Activated CD4-positive, alpha-beta T cell treated with anti-CD3 and anti-CD28 coated beads for 36 hours (primary cell): ENCODE measurements around the gene BORCS5. TPM values are rescaled to one million over a fixed set of nuclear protein-coding genes. Genes with fewer than 3 reads are reported as not detected.
A peak's percentile ranks its signal among the peaks of the same experiment; 100 is the strongest.
"Not testable (repeated sequence)": the region's sequence is repeated elsewhere in the genome, so short reads cannot be mapped to it uniquely, and the experiment has no call there.

Experiments
- ATAC-seq: fragments of 200-7000 bp; cut with Tn5 transposase; one replicate; pipeline ENCODE4 v1.10.0; 2021; ENCODE audit warnings: mild to moderate bottlenecking, moderate library complexity
- CTCF ChIA-PET: fragments of 350-600 bp; sonication (Branson Sonifier 250); formaldehyde crosslinking; loops from one replicate; lab custom pipeline; 2021; ENCODE audit warnings: antibody characterized with exemption; lab: Charles Lee
- POLR2A ChIA-PET: fragments of 350-600 bp; sonication (Branson Sonifier 250); formaldehyde crosslinking; loops from one replicate; lab custom pipeline; 2021; ENCODE audit warnings: antibody characterized with exemption, inconsistent platforms; lab: Charles Lee
- DNase-seq: peaks from one replicate; pipeline ENCODE4 v3.0.0-alpha.2; 2020
- H3K27ac Mint-ChIP-seq: one replicate; pipeline ENCODE4 v1.8.0; 2021; ENCODE audit warnings: mixed read lengths
- H3K27me3 Mint-ChIP-seq: one replicate; pipeline ENCODE4 v1.8.0; 2021; ENCODE audit warnings: mixed read lengths
- H3K36me3 Mint-ChIP-seq: one replicate; pipeline ENCODE4 v1.8.0; 2021; ENCODE audit warnings: low read depth, mixed read lengths
- H3K4me1 Mint-ChIP-seq: one replicate; pipeline ENCODE4 v1.8.0; 2021; ENCODE audit warnings: mixed read lengths
- H3K4me3 Mint-ChIP-seq: one replicate; pipeline ENCODE4 v1.8.0; 2021; ENCODE audit warnings: mild to moderate bottlenecking, moderate library complexity, mixed read lengths
- H3K9me3 Mint-ChIP-seq: one replicate; pipeline ENCODE4 v1.8.0; 2021; ENCODE audit warnings: low read depth, mixed read lengths
- intact Hi-C, 2 experiments: fragments of 100-400 bp; cut with DNase I in 1 of 2; cut with micrococcal nuclease in 1 of 2; formaldehyde crosslinking; loops; one replicate each; pipeline versions ENCODE4 v1.14.2 to v1.15.1; 2022 to 2024; cut with DNase I, micrococcal nuclease
- total RNA-seq, 2 experiments: library from RNA; stranded (reverse); gene quantifications; one replicate each; pipeline ENCODE4 v1.2.3, GENCODE V29; 2021

The BORCS5 gene
- total RNA-seq = 10 to 100 TPM; 41.8 to 45.0 TPM

DNA sequence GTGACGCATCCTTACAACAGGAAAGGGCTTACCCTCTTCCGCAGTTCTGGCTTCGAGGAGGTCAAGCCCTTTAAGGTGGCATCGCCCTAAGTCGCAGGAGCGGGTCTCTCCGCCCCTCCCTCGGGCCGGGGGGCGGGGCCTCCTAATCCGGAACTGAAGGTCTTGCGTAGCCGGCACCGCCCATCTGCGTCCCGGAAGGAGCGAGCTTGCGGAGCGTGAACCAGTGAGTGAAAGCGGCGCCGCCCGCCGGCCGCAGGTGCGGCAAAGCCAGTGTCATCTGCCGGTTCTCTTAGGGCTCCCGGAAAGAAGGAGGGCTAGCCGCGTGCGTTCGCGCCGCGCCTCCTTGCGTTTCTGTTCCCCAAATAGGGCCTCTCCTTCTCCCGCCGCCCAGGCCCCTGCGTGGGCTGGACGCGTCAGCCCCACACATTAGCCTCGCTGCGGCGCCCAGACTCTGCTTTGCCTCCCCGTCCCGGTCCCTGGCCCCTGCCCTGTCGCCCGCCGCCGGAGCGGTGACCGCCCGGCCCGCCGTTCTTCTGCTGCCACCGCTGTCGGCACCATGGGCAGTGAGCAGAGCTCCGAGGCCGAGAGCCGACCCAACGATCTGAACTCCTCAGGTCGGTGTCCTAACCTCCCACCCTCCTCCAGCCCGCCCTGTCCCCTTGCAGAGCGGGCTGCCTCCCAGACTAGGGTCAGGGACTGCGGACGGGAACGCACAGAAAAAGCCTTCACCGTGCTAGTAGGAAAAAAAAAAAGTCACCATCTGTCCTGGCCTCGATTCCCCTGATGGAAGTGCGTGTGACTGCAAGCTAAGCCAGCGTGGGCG lies at the start of gene BORCS5:
BORCS5 (plus strand) TSS at position 183 of the 823 bp plus-strand sequence; CDS start at position 557, 374 bp downstream.
- Mint-ChIP-seq H3K36me3 (peaks cover 6% of the 10 kb centered on the region), H3K27ac (peak within 1 kb of the TSS; percentile 99), H3K27me3 (no peaks in the 10 kb centered on the region), H3K4me3 (peak within 1 kb of the TSS; percentile 98), H3K9me3 (no peaks in the 10 kb centered on the region), H3K4me1 (peaks cover 39% of the 10 kb centered on the region)
- ATAC-seq (peak; percentile 94), DNase-seq (peak; percentile 99)
- ChIA-PET POLR2A (interaction anchor here (0.6 to 2.6 kb wide), 25 partner anchors 10 to 708 kb away, joined by 3 to 19 read pairs (median 4); partner anchors contain the start of genes CDKN1B, CREBL2 and ETV6), CTCF (interaction anchor here (0.6 to 4.0 kb wide), 22 partner anchors 8 to 480 kb away, joined by 3 to 39 read pairs (median 4); partner anchors contain the start of gene CDKN1B)
- intact Hi-C loops = loop anchor here (1.0 to 10.0 kb wide), 14 partner anchors 205 to 838 kb away; partner anchors contain the start of genes CDKN1B (in 2 of the 2), CREBL2 (in 2 of the 2), DUSP16 (in 2 of the 2) and GPR19 (in 2 of the 2)

- CTCF ChIA-PET, POLR2A ChIA-PET, H3K27me3 Mint-ChIP-seq, H3K9me3 Mint-ChIP-seq, DNase-seq, H3K4me3 Mint-ChIP-seq, H3K36me3 Mint-ChIP-seq, H3K27ac Mint-ChIP-seq, ATAC-seq: not testable (repeated sequence)
- peaks cover 11% of the 10 kb centered on the region for H3K4me1 Mint-ChIP-seq
- intact Hi-C loops = loop anchor here in 1 of 2 experiments (1.0 kb wide), 1 partner anchor 138 kb away; no protein-coding TSS in a partner anchor
These were observed 46.2 kb upstream of the BORCS5 start for GRCh38 chr12:12310695-12311094.

GRCh38 chr12:12315838-12316237 lies 41.0 kb upstream of the BORCS5 start:
- intact Hi-C loops = loop anchor here in 1 of 2 experiments (5.0 kb wide), 1 partner anchor 159 kb away; no protein-coding TSS in a partner anchor

DNA sequence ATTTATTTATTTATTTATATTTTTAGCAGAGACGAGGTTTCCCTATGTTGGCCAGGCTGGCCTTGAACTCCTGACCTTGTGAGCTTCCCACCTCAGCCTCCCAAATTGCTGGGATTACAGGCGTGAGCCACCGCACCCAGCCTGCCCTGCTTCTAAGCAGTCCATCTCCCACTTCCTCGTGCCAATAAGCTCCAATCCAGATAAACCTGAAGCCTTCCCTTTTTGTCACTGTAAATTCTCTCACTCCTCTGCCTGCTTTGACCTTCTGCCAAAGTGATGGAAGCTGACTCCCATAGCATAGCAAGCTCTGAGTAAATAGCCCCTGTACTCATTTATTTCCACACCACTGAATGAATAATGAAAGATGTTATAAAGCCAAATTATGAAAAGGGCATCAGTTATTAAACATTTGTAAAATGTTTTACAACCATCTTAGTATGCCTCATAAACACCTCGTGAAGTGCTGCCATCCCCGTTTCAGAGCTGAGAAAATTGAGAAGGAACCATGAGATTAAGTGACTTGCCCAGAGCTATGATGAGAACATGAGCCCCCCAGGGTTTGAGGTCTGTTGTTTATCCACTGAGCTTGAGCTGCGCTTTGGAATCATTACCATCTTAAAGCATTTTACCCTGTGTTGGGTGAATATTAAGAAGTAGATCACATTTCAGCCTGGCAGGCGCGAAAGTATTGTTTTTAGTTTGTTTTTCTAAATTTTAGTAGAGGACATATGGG lies 37.3 kb upstream of the BORCS5 start:
- ChIA-PET CTCF (interaction anchor here (1.0 to 1.6 kb wide), 5 partner anchors 10 to 15 kb away, joined by 3 to 4 read pairs (median 3); no protein-coding TSS in a partner anchor), POLR2A (no interaction called here)
- Mint-ChIP-seq H3K27me3 (no peaks in the 10 kb centered on the region), H3K4me3 (no peak overlapping the region), H3K36me3 (no peaks in the 10 kb centered on the region), H3K27ac (no peak overlapping the region), H3K4me1 (peaks cover 2% of the 10 kb centered on the region), H3K9me3 (no peaks in the 10 kb centered on the region)
- DNase-seq (no peak), ATAC-seq (no peak)
- intact Hi-C loops = loop anchor here in 1 of 2 experiments (5.0 kb wide), 1 partner anchor 162 kb away; no protein-coding TSS in a partner anchor

More at GRCh38 chr12:12315838-12316237, 41.0 kb upstream of the BORCS5 start:
- Mint-ChIP-seq H3K4me3 (no peak overlapping the region), H3K9me3 (no peaks in the 10 kb centered on the region), H3K4me1 (peaks cover 7% of the 10 kb centered on the region), H3K27ac (no peak overlapping the region), H3K36me3 (no peaks in the 10 kb centered on the region), H3K27me3 (no peaks in the 10 kb centered on the region)
- DNase-seq (no peak), ATAC-seq (no peak)
- ChIA-PET CTCF (interaction anchor here (1.0 to 3.4 kb wide), 3 partner anchors 9 to 13 kb away, joined by 3 to 15 read pairs (median 5); no protein-coding TSS in a partner anchor), POLR2A (no interaction called here)

- Mint-ChIP-seq H3K4me1 (peaks cover 8% of the 10 kb centered on the region), H3K27me3 (no peaks in the 10 kb centered on the region), H3K27ac (no peak overlapping the region), H3K9me3 (no peaks in the 10 kb centered on the region), H3K36me3 (no peaks in the 10 kb centered on the region), H3K4me3 (no peak overlapping the region)
- DNase-seq (no peak), ATAC-seq (no peak)
- ChIA-PET POLR2A (no interaction called here), CTCF (interaction anchor here (0.6 to 1.1 kb wide), 2 partner anchors 10 to 49 kb away, joined by 4 read pairs; no protein-coding TSS in a partner anchor)
- intact Hi-C loops = no loop called here
These were observed 33.8 kb upstream of the BORCS5 start for GRCh38 chr12:12323118-12323517.

GRCh38 chr12:12323591-12323990 lies 33.3 kb upstream of the BORCS5 start:
- no peaks in the 10 kb centered on the region for H3K36me3 Mint-ChIP-seq
- H3K27ac Mint-ChIP-seq = no peak overlapping the region
- no peak overlapping the region for H3K4me3 Mint-ChIP-seq
- no peaks in the 10 kb centered on the region for H3K27me3 Mint-ChIP-seq
- POLR2A ChIA-PET = no interaction called here
- no peaks in the 10 kb centered on the region for H3K9me3 Mint-ChIP-seq
- H3K4me1 Mint-ChIP-seq = peaks cover 8% of the 10 kb centered on the region
- intact Hi-C loops = no loop called here
- DNase-seq (no peak), ATAC-seq (no peak)
- CTCF ChIA-PET = interaction anchor here (0.7 to 1.1 kb wide), 2 partner anchors 10 to 1931 kb away, joined by 3 to 4 read pairs; no protein-coding TSS in a partner anchor

DNA sequence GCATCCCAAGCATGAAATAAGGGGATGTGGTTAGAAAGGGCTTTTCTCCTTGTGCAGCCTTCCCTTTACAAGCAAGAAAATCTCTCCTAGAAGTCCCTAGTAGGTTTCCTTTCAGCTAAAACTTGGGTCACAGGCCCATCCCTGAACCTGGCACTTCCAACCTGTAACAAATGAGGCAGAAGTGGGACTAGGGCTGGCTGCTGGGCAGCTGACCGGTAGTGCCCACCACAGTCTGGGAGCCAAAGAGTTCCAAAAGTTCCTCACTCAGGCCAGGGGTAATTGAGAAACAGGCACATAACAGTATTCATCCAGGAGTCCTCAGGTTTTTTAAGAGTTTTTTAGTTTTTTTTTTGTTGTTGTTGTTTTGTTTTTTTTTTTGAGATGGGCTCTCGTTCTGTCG lies 30.6 kb upstream of the BORCS5 start:
- H3K36me3 Mint-ChIP-seq = no peaks in the 10 kb centered on the region
- no peaks in the 10 kb centered on the region for H3K9me3 Mint-ChIP-seq
- CTCF ChIA-PET = interaction anchor here (0.7 to 4.2 kb wide), 6 partner anchors 8 to 780 kb away, joined by 3 to 43 read pairs (median 4); no protein-coding TSS in a partner anchor
- H3K27ac Mint-ChIP-seq = no peak overlapping the region
- POLR2A ChIA-PET = interaction anchor here (0.6 kb wide), 1 partner anchor 303 kb away, joined by 3 read pairs; no protein-coding TSS in a partner anchor
- ATAC-seq = no peak
- intact Hi-C loops = loop anchor here in 1 of 2 experiments (2.0 to 5.0 kb wide), 2 partner anchors 745 to 824 kb away; no protein-coding TSS in a partner anchor
- H3K4me1 Mint-ChIP-seq = peaks cover 8% of the 10 kb centered on the region
- H3K27me3 Mint-ChIP-seq = no peaks in the 10 kb centered on the region
- DNase-seq = no peak
- H3K4me3 Mint-ChIP-seq = no peak overlapping the region

GRCh38 chr12:12327802-12328201 lies 29.1 kb upstream of the BORCS5 start:
- Mint-ChIP-seq H3K9me3 (no peaks in the 10 kb centered on the region), H3K4me1 (peaks cover 9% of the 10 kb centered on the region), H3K27me3 (no peaks in the 10 kb centered on the region), H3K27ac (peak overlapping the region; percentile 44), H3K4me3 (no peak overlapping the region), H3K36me3 (no peaks in the 10 kb centered on the region)
- ChIA-PET CTCF (interaction anchor here (0.6 to 4.2 kb wide), 45 partner anchors 10 to 1391 kb away, joined by 3 to 43 read pairs (median 3); partner anchors contain the start of genes BCL2L14, BORCS5 and MANSC1), POLR2A (interaction anchor here (0.9 kb wide), 1 partner anchor 30 kb away, joined by 4 read pairs; no protein-coding TSS in a partner anchor)
- DNase-seq (no peak), ATAC-seq (peak; percentile 64)
- intact Hi-C loops = loop anchor here in 1 of 2 experiments (1.0 to 5.0 kb wide), 5 partner anchors 246 to 826 kb away; no protein-coding TSS in a partner anchor

DNA sequence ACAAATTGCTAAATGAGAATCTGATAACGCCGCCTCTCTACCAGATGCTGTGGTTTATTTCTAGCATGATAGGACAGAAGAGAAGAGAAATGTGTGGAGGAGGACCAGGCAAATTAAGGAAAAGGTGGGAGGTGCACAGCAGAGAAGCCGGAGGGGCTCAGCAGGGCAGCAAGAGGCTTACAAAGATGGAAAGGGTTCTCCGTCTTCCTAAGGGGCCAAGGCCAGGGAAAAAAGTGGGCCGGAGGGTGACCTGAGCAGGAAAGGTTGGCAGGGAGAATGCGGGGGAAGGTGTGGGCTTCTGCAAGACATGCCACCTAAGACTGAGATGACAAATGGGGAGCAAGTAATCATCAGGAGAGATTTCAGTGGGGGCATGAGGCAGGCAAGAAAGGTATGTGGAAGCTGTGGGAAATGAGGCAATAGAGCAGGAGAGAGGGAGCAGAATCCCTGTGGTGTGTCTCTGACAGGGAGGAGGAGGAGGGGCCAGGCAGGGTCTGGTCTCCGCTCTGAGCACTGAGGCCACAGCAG lies 25.6 kb upstream of the BORCS5 start:
- Mint-ChIP-seq H3K36me3 (peaks cover 2% of the 10 kb centered on the region), H3K27ac (no peak overlapping the region), H3K9me3 (no peaks in the 10 kb centered on the region), H3K4me3 (no peak overlapping the region), H3K27me3 (no peaks in the 10 kb centered on the region), H3K4me1 (peaks cover 26% of the 10 kb centered on the region)
- ChIA-PET POLR2A (no interaction called here), CTCF (interaction anchor here (0.9 to 1.5 kb wide), 2 partner anchors 11 to 248 kb away, joined by 3 read pairs; no protein-coding TSS in a partner anchor)
- intact Hi-C loops = loop anchor here in 1 of 2 experiments (10.0 kb wide), 1 partner anchor 777 kb away; no protein-coding TSS in a partner anchor
- no peak for DNase-seq
- ATAC-seq = no peak

DNA sequence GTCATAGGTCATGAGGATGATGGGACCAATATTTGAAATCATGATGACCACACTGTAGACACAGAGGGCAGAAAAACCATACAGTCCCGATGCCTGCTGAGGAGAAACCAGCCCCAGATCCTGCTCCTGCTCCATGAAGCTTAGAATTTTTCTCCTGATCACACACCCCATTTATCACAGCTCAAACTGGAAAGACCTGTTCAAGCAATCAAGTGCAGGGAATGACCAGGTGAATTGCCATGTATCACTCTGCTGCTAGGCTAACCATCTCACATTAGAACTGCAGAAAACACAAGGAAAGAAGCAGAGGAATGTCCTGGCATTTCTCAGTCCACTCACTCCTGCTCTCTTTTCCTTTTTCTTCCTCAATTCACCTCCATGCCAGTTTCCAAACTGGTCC lies 25.0 kb upstream of the BORCS5 start:
- Mint-ChIP-seq H3K9me3 (no peaks in the 10 kb centered on the region), H3K36me3 (peaks cover 2% of the 10 kb centered on the region), H3K4me1 (peaks cover 26% of the 10 kb centered on the region), H3K4me3 (no peak overlapping the region), H3K27me3 (no peaks in the 10 kb centered on the region), H3K27ac (no peak overlapping the region)
- ChIA-PET CTCF (interaction anchor here (1.5 to 1.7 kb wide), 2 partner anchors 93 to 249 kb away, joined by 3 to 4 read pairs; no protein-coding TSS in a partner anchor), POLR2A (no interaction called here)
- intact Hi-C loops = loop anchor here in 1 of 2 experiments (10.0 kb wide), 1 partner anchor 777 kb away; no protein-coding TSS in a partner anchor
- DNase-seq = no peak
- no peak for ATAC-seq
